Skin of body (tissue), 2 donors: ENCODE data around the gene GPR153. TPM values are rescaled to one million over a fixed set of nuclear protein-coding genes. Genes with fewer than 3 reads are reported as not detected.
A peak's percentile ranks its signal among the peaks of the same experiment; 100 is the strongest.

Experiments
- DNase-seq: peaks from one replicate; lab custom pipeline; 2025; lab: John Stamatoyannopoulos, UW
- total RNA-seq: library from RNA; depleted of rRNA; stranded (reverse); fragments of >200 nt; gene quantifications from one replicate; pipeline ENCODE4 v1.2.3, GENCODE V29; 2014

Gene GPR153
- total RNA-seq, 1 donor from 2014 or later, result 17.4 TPM

DNA sequence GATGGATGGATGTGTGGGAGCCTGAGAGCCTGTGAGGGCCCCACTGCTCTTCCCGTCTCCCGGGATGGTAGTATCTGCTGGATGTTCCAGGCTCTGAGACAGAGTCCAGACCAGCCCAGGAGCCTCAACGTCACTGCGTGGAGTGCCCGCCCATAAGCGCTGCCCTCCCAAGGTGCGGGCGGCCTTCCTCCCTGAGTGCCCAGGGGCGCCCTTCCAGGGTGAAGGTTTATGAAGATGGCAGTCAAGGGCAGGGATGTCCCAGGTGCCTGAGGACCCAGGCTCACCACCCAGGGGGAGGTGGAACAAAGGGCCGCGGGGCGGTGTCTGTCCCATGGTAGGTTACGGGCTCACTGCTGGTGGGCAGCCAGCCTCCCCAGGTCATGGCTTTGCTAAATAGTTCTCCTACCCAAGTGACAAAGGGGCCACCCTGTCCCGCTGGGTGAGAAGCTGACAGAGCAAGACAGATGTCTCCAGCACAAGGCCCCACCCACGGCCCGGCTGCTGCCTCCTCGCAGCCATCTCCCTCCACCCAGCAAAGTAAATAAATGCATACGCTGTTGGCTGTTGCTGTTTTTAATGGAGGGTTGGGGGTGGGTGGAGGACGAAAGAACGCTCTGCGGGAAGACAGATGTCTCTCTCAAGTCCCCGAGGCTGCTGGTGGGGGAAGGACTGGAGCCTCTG, 9.0 kb upstream of the GPR153 start:
- DNase-seq, result peak; percentile 85

DNA sequence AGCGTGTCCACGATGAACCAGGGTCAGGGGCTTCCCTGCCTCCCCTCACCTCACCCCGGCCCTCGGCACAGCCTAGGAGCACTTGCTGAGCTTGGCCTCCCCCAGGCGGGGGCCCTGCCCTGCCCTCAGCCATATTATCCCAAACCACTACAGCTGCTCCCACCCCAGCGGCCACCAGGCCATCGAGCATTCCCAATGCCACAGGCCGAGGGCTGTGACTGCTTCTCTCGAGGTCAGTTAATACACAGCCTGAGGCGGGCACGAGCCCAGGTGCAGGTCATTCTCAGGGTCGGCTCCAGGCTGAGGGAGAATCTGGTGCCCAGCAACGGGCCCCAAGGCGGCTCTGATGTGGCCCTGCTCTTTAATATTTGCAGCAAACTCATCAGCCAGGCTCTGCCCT, 8.4 kb upstream of the GPR153 start:
- DNase-seq, result no peak

DNA sequence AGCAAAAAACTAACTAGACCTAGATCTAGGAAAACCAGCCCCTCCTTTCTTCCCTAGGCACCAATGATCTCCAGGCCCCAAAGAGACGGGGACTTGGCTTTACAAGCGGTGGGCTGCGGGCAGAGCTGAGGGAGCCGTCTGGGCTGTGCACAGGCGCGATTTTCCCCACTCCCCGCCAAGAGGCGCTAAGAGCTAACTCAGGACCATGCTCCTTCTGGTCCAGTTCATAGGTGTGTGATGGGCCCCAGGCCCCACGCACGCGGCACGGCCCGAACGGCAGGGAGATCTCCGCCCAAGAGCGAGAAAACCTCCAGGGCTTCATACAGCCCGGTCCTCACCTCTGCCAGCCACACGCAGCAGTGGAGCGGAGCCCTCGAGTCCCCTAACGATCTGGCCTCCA, 7.5 kb upstream of the GPR153 start:
- no peak for DNase-seq

DNA sequence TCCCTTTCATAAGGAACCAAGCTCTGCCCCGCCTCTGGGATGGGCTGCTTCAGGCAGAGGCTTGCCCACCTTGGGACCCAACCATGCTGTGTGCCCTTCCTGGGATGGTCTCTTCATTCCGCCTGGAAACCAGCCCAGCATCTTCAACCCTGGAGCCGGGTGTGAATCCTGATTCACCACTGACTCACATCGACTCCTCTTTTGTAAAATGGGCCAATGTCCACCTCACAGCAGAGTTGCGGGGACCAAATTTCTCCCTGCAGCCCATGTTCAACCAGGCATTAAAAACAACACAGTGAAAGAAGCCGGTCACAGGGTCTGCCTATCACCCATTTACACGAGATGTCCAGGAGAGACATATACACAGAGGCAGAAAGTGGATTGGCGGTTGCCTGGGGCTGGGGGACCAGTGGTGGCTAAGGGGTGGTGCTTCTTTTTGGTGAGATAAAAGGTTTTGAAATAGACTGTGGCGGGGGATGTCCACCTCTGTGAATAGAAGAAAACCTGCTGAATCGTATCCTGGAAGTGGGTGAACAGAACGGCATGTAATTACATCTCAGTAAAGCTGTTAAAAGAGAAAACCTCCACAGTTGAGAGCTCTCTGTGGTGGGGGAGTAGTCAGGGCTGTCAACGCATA, 6.9 kb upstream of the GPR153 start:
- DNase-seq, result no peak

DNA sequence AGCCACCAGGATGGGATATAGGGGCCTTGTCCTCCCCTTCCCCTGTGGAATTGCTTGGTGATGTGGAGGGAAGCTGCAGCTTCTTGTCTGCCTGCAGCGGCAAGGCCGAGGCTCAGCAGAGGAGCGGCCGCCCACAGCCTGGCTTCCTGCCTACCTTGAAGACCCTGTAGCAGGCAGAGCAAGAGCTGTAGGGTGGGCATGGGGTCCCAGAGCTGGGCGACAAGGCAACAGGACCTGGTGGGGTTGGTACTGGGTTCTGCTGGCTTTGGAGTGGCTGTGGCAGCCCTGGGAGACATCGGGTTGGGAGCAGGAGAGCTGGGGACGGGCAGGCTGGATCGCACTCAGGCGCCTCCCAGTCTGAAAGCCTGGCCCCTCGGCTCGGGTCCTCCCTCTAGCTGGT, 5.7 kb upstream of the GPR153 start:
- no peak for DNase-seq

DNA sequence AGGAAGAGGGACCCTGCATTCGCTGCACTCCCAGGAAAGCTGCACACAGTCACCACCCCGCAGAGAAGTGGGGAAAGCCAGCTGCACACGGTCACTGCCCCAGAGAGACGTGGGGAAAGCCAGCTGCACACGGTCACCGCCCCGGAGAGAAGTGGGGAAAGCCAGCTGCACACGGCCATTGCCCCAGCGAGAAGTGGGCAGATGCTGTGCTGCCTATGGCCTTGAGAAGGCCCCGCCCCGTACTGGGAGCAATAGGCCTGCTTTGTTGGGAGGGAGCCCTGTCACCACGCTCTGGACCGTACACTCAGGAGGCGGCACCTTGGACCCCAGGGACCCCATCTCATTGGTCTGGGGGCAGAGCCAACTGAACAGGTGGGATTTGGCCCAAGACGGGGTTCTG, 4.3 kb upstream of the GPR153 start:
- DNase-seq, result no peak

DNA sequence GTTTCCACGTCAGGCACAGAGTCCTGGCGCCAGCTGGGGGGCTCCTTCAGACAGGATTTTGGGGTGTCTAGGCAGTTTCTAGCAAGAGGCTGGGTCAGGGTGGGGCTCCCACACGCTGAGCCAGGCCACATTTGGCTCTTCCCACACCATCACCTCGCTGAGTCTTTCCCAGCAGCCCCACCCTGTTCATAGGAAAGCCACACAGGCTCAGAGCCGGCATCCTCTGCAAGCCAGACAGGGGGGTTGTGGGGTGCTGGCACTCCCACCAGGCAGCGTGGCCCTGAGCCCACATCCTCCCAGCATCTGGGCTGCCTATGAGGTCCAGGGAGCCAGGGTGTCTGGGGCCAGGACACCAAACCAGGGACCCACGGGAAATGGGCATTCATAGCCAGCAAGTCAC, 2.8 kb upstream of the GPR153 start:
- DNase-seq, result peak; percentile 10

DNA sequence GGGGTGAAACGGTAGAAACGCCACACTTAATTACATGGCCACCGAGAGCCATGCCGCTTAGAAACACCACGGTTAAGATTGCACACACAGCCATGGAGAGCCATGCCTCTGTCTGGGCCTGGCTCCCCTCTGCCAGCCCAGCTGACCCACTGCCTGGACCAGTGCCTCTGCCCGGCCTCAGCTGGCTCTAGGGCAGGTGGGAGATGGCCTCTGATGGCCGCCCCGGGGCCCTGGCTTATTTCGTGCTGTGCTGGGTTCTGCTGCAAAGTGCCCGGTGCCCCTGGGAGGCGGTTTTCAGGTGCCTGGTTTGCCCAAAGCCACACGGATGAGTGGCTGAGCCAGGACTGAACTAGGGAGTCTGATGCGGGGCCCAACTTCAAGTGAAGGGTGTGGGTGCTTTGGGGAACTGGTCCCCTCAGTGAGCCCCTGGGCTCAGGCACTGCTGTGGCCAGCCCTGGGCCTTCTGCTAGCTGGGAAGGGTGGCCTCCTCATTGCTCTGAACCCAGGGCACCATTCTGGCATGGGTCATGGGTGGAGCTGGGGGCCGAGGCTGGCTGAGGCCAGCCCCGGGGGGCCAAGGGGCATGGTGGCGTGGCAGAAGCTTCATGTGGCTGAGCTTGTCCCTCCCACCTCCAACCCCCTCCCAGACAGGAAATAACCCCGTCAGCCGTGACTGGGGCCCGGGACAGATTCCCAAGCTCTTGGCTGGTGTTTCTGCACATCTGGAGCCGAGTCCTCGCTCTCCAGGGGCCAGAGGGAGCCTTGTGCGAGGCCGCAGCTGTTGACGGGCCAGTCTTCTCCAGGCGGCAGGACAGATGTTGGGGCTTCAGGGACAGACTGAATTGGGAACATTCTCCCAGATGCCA, 1.9 kb upstream of the GPR153 start:
- DNase-seq, result peak; percentile 84

DNA sequence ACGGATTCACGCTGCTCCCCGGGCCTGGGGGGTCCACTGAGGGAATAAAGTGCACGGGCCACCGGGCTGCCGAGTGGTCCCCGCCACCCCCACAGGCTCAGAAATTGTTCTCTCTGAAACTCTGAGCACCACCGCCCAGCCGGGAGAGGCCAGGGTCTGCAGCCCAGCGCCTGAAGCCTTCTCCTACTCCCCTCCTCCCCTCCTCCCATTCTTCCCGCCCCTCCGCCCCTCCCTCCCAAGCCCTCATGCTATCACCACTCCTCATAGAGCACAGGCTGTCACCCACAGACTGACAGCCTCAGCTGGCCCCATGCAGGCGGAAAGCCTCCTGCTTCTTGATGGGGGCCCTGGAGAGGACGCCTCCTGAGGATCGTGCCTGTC, 707 bp upstream of the GPR153 start:
- peak; percentile 36 for DNase-seq

DNA sequence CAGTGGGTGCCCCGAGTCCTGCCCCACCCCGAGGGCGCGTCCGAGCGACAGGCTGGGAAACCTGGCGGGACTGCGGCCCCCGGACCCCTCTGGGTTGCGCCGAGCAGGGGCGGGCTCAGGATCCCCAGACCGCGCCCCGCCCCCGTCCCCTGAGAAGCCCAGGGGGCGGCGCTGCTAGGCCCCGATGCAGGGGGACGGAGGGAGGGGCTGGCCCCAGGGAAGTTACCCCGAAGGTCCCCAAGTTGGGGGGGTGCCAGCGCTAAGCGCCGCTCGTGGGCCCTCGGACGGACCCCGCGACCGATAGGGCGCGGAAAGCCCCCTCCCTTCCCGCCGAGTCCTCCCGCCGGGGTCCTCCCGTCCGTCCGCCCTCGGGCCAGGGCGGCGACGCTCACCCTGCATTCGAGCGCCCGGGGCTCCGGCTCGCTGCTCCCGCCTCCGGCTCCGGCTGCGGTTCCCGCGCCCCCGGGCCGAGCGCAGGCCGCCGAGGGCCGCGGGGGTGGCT, 414 bp downstream of the GPR153 start:
- peak; percentile 12 for DNase-seq

DNA sequence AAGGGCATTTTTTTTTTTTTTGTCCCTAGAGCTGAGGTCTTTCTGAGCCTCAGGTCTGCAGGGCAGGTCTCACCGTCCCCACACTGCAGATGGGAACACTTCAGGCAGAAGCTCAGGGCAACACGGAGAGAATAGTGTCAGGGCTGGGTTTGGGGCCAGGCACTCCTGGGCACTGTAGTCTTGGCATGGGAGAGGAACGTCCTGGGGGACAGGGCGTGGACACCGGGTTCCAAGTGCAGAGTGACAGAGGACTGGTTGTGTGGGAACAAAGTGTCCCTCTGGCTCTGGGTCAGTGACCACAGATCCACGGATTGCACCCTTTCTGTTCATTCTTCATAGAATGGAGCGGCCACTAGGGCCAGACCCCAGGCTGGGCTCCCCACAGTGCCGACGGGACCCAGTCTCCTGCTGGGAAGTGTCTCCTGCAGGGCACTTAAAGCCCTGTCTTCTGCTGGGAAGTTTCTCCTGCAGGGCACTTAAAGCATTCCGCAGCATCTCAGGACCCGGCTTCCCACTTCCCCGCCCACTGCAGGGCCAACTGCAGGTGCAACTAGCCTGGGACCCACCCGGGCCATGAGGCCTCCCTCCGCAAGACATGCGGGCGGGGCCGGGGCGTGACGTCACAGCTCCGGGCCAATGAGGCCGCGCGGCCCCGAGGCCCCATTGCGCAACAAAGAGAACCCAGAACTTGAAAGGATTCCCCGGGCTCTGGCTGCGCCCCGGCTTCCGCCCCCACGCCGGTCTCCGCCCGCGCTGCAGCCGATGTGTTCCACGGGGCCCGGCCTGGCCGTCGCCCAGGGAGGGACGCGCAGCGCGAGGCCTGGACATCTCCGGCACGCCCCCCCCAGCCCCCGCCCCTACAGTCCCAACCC, 1.2 kb downstream of the GPR153 start:
- peak; percentile 51 for DNase-seq

DNA sequence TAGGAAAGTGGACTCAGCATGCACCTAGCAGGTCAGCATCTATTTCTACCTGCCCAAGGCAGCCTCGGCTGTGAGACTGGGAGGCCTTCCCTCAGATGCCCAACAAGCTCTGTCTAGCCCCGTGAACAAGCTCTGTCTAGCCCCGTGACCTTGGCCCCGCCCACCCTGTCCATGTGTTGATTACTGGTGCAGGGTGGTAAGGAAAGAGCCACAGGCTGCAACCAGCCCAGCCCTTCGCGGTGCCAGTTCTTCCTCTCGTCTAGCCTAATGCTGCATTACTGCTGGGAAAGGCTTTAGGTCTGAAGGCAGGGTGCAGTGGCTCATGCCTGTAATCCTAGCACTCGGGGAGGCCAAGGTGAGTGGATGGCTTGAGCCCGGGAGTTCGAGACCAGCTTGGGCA, 2.2 kb downstream of the GPR153 start:
- DNase-seq, result no peak

DNA sequence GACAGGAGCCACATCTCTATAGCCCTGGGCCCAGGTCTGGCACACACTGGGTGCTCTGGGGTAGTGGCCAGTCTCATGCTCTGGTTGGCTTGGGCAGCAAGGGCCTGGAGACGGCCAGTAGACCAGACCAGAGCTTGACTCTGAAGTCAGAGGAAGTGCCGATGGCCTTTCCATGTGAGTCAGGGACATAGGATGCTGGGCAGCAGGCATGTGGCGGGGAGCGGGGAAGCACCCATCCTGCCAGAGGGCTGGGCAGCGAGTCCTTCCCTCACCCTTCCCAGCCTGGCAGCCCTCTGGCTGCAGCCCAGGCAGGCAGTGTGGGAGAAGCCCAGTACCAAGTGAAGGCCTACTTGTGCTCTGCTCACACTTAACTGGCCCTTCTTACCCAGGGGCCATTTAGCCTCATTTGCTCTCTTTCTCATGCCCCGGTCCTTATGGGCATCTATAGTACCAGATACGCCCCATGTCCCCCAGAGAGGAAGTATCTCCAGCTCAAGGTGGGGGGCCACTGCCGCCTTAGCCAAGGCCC, 3.3 kb downstream of the GPR153 start:
- DNase-seq, result no peak

DNA sequence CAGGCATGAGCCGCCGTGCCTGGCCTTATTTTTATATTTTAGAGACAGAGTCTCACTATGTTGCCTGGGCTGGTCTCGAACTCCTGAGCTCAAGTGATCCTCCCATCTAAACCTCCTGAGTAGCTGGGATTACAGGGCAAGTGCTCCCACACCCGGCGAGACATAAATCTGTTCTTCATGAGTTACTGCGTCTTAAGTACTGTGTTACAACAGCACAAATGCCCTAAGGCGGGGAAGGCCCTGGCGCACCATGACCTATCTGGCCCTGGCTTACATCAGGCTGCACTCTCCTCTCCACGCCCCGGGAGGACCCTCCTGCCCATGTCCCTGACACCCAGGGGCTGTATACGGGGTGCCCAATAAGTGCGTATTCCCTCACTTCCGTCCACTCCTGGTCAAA, 4.3 kb downstream of the GPR153 start:
- no peak for DNase-seq

DNA sequence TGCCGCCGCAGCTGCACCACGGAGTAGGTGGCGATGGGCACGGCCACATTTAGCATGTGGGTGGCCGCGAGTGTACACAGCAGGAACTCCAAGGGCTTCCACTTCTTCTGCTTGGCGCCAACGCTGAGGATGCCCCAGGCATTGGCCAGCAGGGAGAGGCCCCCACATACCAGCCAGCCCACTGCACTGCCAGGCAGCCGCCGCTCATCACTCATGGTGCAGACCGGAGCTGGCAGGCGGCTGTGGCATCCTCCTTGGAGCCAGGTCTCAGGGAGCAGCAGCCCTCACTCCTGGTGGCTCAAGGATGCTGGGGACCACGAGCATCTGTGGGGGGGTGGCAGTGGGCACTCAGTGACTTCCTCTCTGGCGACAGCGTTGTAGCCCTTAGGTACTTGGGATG, 6.2 kb downstream of the GPR153 start:
- no peak for DNase-seq

DNA sequence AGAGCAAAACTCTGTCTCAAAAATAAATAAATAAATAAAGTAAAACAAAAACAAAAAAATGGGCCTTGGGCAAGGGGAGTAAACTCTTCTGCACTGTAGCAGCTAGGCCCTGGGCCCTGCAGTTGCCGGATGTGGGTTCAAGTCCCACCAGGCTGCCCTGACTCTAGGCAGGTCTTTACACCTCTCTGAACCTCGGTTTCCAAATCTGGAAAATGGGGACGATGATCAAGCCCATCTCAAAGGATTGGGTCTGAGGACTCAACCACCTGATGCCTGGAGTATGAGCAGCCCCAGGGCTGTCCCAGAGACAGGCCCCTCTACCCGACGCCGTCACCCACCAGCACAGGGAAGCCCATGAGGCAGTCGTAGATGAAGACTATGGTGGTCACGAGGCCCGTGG, 7.5 kb downstream of the GPR153 start:
- DNase-seq, result no peak

DNA sequence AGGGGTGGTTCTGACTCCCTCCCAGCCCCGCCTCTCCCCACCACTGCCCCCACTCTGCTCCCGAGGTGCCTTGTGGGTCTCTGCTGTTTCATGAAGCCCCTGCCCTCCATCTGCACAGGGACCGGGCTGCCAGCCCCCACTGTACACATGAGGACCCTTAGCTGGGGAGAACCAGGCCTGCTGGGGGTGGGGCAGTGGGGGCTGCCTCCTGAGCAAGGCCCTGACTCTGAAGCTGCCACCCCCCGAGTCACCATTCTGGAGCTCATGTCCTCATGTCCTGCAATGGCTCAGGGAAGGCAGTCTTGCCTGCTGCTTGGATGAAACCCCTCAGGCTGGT, 8.6 kb downstream of the GPR153 start:
- no peak for DNase-seq

DNA sequence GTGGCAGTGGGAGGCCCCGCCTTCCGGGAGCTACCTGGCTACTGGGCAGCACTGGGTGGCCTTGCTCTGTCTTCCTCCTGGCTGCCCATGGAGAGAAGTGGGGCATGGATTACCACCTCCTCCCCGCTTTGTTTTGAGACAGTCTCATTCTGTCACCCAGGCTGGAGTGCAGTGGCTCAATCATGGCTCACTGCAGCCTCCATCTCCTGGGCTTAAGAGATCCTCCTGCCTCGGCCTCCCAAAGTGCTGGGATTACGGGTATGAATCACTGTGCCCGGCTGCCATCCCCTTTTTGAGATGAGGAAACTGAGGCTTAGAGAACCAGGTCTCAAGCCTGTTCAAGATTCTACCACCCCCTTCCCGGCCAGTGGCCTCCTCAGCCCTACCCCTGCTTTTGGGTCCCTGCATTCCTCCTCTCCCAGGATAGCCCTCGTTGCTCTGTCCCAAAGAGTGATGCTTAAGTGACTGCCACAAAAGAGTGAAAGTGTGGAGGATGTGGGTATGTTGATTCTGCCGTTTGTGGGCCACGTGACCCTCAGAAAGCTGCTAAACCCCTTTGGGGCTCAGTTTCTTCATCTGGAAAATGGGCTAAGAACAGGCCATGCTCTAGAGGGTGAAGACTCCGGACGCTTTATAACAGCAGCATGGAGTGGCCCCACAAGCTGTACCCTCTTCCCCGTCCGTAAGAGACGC, 9.1 kb downstream of the GPR153 start:
- no peak for DNase-seq

DNA sequence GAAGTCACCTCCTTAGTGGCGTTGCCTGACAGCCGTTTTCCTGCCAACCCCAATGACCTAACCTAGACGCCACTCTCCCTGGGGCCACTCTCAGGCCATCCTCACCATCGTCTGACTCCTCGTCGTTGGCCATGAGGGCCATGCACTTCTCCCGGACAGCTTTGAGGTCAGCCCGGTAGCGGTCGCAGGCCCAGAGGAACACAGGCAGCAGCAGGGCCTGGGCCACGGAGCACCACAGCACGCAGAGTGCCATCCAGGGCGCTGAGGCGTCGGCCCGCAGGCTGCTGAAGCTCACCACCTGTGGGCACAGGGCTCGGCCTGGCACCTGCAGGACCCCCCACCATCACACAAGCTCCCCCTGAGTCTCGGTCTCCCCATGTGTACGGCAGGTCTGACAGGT, 9.7 kb downstream of the GPR153 start:
- no peak for DNase-seq
